Lower leg skin (tissue), 3 donors: ENCODE data around the gene IFNGR2.

Experiments used
- CTCF ChIP-seq, 3 donors: fragments of 450-650 bp; IDR thresholded peaks; one replicate each; pipeline ENCODE4 v1.5.1; 2016; ENCODE audit warnings: antibody characterized with exemption in 3 of 3, mild to moderate bottlenecking in 3 of 3, moderate library complexity in 2 of 3
- POLR2A ChIP-seq, 2 donors: fragments of 450-650 bp; IDR thresholded peaks; one replicate each; pipeline ENCODE4 v1.6.1; 2016 to 2017; ENCODE audit warnings: antibody characterized with exemption in 2 of 2, mild to moderate bottlenecking in 1 of 2, moderate library complexity in 1 of 2

- TF ChIP-seq CTCF (IDR thresholded peaks at IDR 0.05) = no peak
- no peak for TF ChIP-seq POLR2A (IDR thresholded peaks at IDR 0.05)
Measured at GRCh38 chr21:33481314-33481943, 78.2 kb downstream of the IFNGR2 start.
